ENCODE results near the gene PRSS8.

GRCh38 chr16:31120129-31120528 is 15.4 kb downstream of the PRSS8 start:
- TF ChIP-seq, protein P1, sequence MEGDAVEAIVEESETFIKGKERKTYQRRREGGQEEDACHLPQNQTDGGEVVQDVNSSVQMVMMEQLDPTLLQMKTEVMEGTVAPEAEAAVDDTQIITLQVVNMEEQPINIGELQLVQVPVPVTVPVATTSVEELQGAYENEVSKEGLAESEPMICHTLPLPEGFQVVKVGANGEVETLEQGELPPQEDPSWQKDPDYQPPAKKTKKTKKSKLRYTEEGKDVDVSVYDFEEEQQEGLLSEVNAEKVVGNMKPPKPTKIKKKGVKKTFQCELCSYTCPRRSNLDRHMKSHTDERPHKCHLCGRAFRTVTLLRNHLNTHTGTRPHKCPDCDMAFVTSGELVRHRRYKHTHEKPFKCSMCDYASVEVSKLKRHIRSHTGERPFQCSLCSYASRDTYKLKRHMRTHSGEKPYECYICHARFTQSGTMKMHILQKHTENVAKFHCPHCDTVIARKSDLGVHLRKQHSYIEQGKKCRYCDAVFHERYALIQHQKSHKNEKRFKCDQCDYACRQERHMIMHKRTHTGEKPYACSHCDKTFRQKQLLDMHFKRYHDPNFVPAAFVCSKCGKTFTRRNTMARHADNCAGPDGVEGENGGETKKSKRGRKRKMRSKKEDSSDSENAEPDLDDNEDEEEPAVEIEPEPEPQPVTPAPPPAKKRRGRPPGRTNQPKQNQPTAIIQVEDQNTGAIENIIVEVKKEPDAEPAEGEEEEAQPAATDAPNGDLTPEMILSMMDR (conservative IDR thresholded peaks at IDR 0.05; ENCODE audit: low read length), result no peak
- no peak for TF ChIP-seq EZH2phosphoT487 (IDR thresholded peaks at IDR 0.05; ENCODE audit: borderline replicate concordance)
